ENCODE data around the gene SLC25A38. TPM values are rescaled to one million over a fixed set of nuclear protein-coding genes. Genes with fewer than 3 reads are reported as not detected.

The SLC25A38 gene
- polyA plus RNA-seq, 1 donor from 2014 or later = 32.5 TPM

- Histone ChIP-seq H3K4me2 (ENCODE audit: low read length) (no peak overlapping the region), H3F3A (ENCODE audit: insufficient read depth, low read length, poor library complexity, severe bottlenecking) (no peaks in the 10 kb centered on the region), H2AFZ (ENCODE audit: low read depth, low read length) (no peak overlapping the region), H3K27ac (ENCODE audit: low read length) (no peak overlapping the region), H3K9me3 (ENCODE audit: low read length) (no peaks in the 10 kb centered on the region), H3K36me3 (ENCODE audit: insufficient read depth, low read length) (peaks cover 6% of the 10 kb centered on the region), H3K79me2 (replicated peaks; ENCODE audit: insufficient read depth, low read length) (peaks cover 13% of the 10 kb centered on the region), H3K4me3 (ENCODE audit: low read length) (no peak overlapping the region), H3K27me3 (ENCODE audit: insufficient read depth, low read depth, low read length) (no peaks in the 10 kb centered on the region), H3K9me2 (ENCODE audit: insufficient read depth, low read length) (no peaks in the 10 kb centered on the region), H4K20me1 (ENCODE audit: insufficient read depth) (no peaks in the 10 kb centered on the region), H3K9ac (ENCODE audit: low read length) (no peak overlapping the region)
- TF ChIP-seq MXI1 (conservative IDR thresholded peaks at IDR 0.05; ENCODE audit: poor library complexity, severe bottlenecking) (no peak), SMC3 (conservative IDR thresholded peaks at IDR 0.05; ENCODE audit: poor library complexity) (no peak), CTCF (IDR thresholded peaks at IDR 0.05; ENCODE audit: poor library complexity, severe bottlenecking) (no peak), TAF1 (IDR thresholded peaks at IDR 0.05; ENCODE audit: low read depth) (no peak), EZH2 (IDR thresholded peaks at IDR 0.05; ENCODE audit: borderline replicate concordance, insufficient read depth, low read length, poor library complexity, severe bottlenecking) (no peak), RAD21 (conservative IDR thresholded peaks at IDR 0.05) (no peak), REST (IDR thresholded peaks at IDR 0.05; ENCODE audit: borderline replicate concordance) (no peak), POLR2AphosphoS5 (IDR thresholded peaks at IDR 0.05) (no peak), EP300 (conservative IDR thresholded peaks at IDR 0.05; ENCODE audit: poor library complexity, severe bottlenecking) (no peak)
These were observed 29.6 kb downstream of the SLC25A38 start for GRCh38 chr3:39412668-39413260.

GRCh38 chr3:39413691-39414420 is 30.7 kb downstream of the SLC25A38 start:
- Histone ChIP-seq H3K4me2 (ENCODE audit: low read length) (no peak overlapping the region), H4K20me1 (ENCODE audit: insufficient read depth) (no peaks in the 10 kb centered on the region), H3K9ac (ENCODE audit: low read length) (no peak overlapping the region), H3K36me3 (ENCODE audit: insufficient read depth, low read length) (peaks cover 6% of the 10 kb centered on the region), H3K4me3 (ENCODE audit: low read length) (no peak overlapping the region), H3K79me2 (replicated peaks; ENCODE audit: insufficient read depth, low read length) (peaks cover 4% of the 10 kb centered on the region), H3K27me3 (ENCODE audit: insufficient read depth, low read depth, low read length) (no peaks in the 10 kb centered on the region), H2AFZ (ENCODE audit: low read depth, low read length) (no peak overlapping the region), H3K9me2 (ENCODE audit: insufficient read depth, low read length) (no peaks in the 10 kb centered on the region), H3F3A (ENCODE audit: insufficient read depth, low read length, poor library complexity, severe bottlenecking) (no peaks in the 10 kb centered on the region), H3K9me3 (ENCODE audit: low read length) (no peaks in the 10 kb centered on the region), H3K27ac (ENCODE audit: low read length) (no peak overlapping the region)
- TF ChIP-seq CTCF (IDR thresholded peaks at IDR 0.05; ENCODE audit: poor library complexity, severe bottlenecking) (no peak), RAD21 (conservative IDR thresholded peaks at IDR 0.05) (no peak), EP300 (conservative IDR thresholded peaks at IDR 0.05; ENCODE audit: poor library complexity, severe bottlenecking) (no peak), POLR2AphosphoS5 (IDR thresholded peaks at IDR 0.05) (no peak), TAF1 (IDR thresholded peaks at IDR 0.05; ENCODE audit: low read depth) (no peak), MXI1 (conservative IDR thresholded peaks at IDR 0.05; ENCODE audit: poor library complexity, severe bottlenecking) (no peak), EZH2 (IDR thresholded peaks at IDR 0.05; ENCODE audit: borderline replicate concordance, insufficient read depth, low read length, poor library complexity, severe bottlenecking) (no peak), SMC3 (conservative IDR thresholded peaks at IDR 0.05; ENCODE audit: poor library complexity) (no peak), REST (IDR thresholded peaks at IDR 0.05; ENCODE audit: borderline replicate concordance) (no peak)

All from neural cell (in vitro differentiated cells).